ENCODE data around the gene CHAD. TPM values are rescaled to one million over a fixed set of nuclear protein-coding genes. Genes with fewer than 3 reads are reported as not detected.
A peak's percentile ranks its signal among the peaks of the same experiment; 100 is the strongest.

Gene CHAD
- total and polyA plus RNA-seq, 2 of the 13 experiments (the other 11 are each of a cell fraction or from before 2014, with no cell fraction given) = 1.4 TPM; not detected in 1

DNA sequence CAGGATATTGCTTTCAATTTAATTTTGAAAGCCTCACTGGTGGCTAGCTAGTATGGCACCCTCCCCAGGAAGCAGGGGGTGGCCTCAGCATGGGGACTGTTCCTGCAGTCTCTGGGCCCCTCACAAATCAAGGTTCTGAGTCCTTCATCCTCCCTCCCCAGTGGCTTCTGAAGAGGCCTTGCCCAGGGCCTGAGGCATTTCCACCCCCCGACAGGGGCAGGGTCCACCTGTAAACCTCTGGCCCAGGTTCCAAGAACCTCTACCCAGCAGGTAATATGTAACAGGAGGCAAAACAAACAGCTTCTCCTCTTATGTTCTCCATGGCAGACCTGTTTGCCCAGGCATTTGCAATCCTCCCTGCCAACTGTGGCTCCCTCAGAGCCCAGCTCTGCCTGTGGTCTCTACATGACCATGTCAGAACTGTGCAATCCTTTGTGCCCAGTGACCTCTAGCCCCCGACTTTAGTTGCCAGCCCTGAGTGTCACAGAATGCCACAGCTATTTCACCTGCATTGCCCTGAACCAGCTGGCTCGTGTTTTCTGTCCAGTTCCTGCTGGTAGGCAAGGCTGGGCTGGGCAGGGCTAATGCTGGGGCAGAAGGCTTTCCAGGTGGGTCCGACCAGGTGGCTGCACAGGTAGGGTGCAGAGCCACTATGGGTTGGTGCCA lies 28.4 kb downstream of the CHAD start (continued):
- TF ChIP-seq ZNF761 (CRISPR knock-in tag; conservative IDR thresholded peaks at IDR 0.05) (no peak), MXI1 (IDR thresholded peaks at IDR 0.05; ENCODE audit: borderline replicate concordance, low read depth, low read length) (no peak; the same call in 2 of the 3 replicates), RFX1 (IDR thresholded peaks at IDR 0.05) (no peak), NR3C1 (CRISPR knock-in tag; IDR thresholded peaks at IDR 0.05) (no peak), SETDB1 (CRISPR knock-in tag; IDR thresholded peaks at IDR 0.05; ENCODE audit: borderline replicate concordance) (no peak), FOXO4 (CRISPR knock-in tag; conservative IDR thresholded peaks at IDR 0.05) (no peak), TARDBP (CRISPR knock-in tag; IDR thresholded peaks at IDR 0.05) (peak; percentile 40; the same call in 1 of the 2 replicates), ZNF615 (CRISPR knock-in tag; IDR thresholded peaks at IDR 0.05; ENCODE audit: borderline replicate concordance) (no peak), ZNF598 (CRISPR knock-in tag; IDR thresholded peaks at IDR 0.05; ENCODE audit: borderline replicate concordance) (no peak), ZNF350 (CRISPR knock-in tag; IDR thresholded peaks at IDR 0.05; ENCODE audit: borderline replicate concordance, low read depth) (peak; percentile 53; the same call in 1 of the 2 replicates), ASH2L (IDR thresholded peaks at IDR 0.05; ENCODE audit: insufficient read length, low read depth, low read length) (no peak), ZBTB37 (CRISPR knock-in tag; IDR thresholded peaks at IDR 0.05) (no peak), ZSCAN21 (CRISPR knock-in tag; IDR thresholded peaks at IDR 0.05; ENCODE audit: borderline replicate concordance) (no peak; the same call in 1 of the 2 replicates), ZSCAN20 (CRISPR knock-in tag; IDR thresholded peaks at IDR 0.05; ENCODE audit: borderline replicate concordance) (no peak), CCDC6 (CRISPR knock-in tag; IDR thresholded peaks at IDR 0.05) (peak; percentile 14; the same call in 1 of the 2 replicates), ZNF616 (CRISPR knock-in tag; IDR thresholded peaks at IDR 0.05; ENCODE audit: low read depth) (no peak), LCORL (IDR thresholded peaks at IDR 0.05) (no peak), LCORL (CRISPR knock-in tag; IDR thresholded peaks at IDR 0.05) (peak; percentile 77), ZNF879 (CRISPR knock-in tag; IDR thresholded peaks at IDR 0.05) (no peak), SNAPC2 (CRISPR knock-in tag; IDR thresholded peaks at IDR 0.05) (no peak), FOXP4 (CRISPR knock-in tag; IDR thresholded peaks at IDR 0.05) (peak; percentile 53), MAF1 (CRISPR knock-in tag; IDR thresholded peaks at IDR 0.05; ENCODE audit: borderline replicate concordance) (no peak), TEAD2 (CRISPR knock-in tag; IDR thresholded peaks at IDR 0.05) (no peak), ZNF12 (CRISPR knock-in tag; IDR thresholded peaks at IDR 0.05) (no peak)
- TF ChIP-seq, protein P1, sequence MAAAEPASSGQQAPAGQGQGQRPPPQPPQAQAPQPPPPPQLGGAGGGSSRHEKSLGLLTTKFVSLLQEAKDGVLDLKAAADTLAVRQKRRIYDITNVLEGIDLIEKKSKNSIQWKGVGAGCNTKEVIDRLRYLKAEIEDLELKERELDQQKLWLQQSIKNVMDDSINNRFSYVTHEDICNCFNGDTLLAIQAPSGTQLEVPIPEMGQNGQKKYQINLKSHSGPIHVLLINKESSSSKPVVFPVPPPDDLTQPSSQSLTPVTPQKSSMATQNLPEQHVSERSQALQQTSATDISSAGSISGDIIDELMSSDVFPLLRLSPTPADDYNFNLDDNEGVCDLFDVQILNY (CRISPR knock-in tag; conservative IDR thresholded peaks at IDR 0.05) = no peak
